Adrenal gland (tissue), 5 donors: ENCODE data around the gene AHSP.

Experiments used
- POLR2A ChIP-seq, 2 donors: fragments of 450-650 bp; IDR thresholded peaks; one replicate each; pipeline ENCODE4 v1.6.1; 2017; ENCODE audit warnings: antibody characterized with exemption in 2 of 2, mild to moderate bottlenecking in 2 of 2, moderate library complexity in 1 of 2
- TF ChIP-seq, protein P1 (sequence below), 6 experiments: fragments of 450-650 bp in 4 of 6; fragments of 200-600 bp in 2 of 6; sonication (generic) in 1 of 6; IDR thresholded peaks; 1 replicate in 5 of 6; 2 replicates in 1 of 6; pipeline versions ENCODE4 v1.5.1 to v1.8.0; 2016 to 2021; ENCODE audit warnings: antibody characterized with exemption in 6 of 6, mild to moderate bottlenecking in 2 of 6, moderate library complexity in 1 of 6
- donor health status: DM: no; HTN: no; CAD: no.

DNA sequence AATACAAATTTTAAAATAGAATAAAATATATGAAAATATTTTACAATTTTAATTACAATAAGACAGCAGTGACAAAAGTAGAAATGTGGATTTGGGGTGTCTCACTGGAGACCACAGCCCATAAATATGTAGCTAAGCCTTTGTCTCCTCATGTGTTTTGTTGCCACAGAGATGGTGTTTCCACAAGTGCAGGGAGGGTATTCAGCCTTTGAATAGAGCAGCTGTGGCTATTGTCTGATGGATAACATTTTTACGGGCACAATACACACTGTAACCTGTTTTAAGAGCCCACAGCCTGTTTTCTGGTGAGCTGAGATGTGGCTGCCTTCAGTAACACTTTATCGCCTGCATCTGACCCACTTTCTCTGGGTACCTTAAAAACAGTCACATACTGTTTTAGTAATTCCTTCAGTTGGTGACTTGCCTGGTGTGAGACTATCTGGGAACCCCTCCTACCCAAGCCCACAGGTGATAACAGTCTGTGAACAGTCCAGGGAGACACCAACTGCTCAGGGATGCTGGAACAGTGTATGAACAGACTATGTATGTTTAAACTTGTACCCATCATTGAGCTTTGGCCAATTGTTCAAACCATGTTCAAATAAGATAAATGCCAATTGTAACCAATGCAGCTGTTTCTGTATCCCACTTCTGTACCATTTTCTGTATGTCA is 7.8 kb upstream of the AHSP start:
- TF ChIP-seq POLR2A (IDR thresholded peaks at IDR 0.05): no peak
- TF ChIP-seq, protein P1, sequence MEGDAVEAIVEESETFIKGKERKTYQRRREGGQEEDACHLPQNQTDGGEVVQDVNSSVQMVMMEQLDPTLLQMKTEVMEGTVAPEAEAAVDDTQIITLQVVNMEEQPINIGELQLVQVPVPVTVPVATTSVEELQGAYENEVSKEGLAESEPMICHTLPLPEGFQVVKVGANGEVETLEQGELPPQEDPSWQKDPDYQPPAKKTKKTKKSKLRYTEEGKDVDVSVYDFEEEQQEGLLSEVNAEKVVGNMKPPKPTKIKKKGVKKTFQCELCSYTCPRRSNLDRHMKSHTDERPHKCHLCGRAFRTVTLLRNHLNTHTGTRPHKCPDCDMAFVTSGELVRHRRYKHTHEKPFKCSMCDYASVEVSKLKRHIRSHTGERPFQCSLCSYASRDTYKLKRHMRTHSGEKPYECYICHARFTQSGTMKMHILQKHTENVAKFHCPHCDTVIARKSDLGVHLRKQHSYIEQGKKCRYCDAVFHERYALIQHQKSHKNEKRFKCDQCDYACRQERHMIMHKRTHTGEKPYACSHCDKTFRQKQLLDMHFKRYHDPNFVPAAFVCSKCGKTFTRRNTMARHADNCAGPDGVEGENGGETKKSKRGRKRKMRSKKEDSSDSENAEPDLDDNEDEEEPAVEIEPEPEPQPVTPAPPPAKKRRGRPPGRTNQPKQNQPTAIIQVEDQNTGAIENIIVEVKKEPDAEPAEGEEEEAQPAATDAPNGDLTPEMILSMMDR (IDR thresholded peaks at IDR 0.05): no peak
